ENCODE results near the gene LYZL1.
A peak's percentile ranks its signal among the peaks of the same experiment; 100 is the strongest.
"Not testable (repeated sequence)": the region's sequence is repeated elsewhere in the genome, so short reads cannot be mapped to it uniquely, and the experiment has no call there.

LYZL1 gene

DNA sequence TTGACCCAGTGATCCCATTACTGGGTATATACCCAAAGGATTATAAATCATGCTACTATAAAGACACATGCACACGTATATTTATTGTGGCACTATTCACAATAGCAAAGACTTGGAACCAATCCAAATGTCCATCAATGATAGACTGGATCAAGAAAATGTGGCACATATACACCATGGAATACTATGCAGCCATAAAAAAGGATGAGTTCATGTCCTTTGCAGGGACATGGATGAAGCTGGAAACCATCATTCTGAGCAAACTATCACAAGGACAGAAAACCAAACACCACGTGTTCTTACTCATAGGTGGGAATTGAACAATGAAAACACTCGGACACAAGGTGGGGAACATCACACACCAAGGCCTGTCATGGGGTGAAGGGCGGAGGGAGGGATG is 48.7 kb downstream of the LYZL1 start:
- not testable (repeated sequence) for DNase-seq

GRCh38 chr10:29343607-29344038 is 54.8 kb downstream of the LYZL1 start:
- DNase-seq = no peak

DNA sequence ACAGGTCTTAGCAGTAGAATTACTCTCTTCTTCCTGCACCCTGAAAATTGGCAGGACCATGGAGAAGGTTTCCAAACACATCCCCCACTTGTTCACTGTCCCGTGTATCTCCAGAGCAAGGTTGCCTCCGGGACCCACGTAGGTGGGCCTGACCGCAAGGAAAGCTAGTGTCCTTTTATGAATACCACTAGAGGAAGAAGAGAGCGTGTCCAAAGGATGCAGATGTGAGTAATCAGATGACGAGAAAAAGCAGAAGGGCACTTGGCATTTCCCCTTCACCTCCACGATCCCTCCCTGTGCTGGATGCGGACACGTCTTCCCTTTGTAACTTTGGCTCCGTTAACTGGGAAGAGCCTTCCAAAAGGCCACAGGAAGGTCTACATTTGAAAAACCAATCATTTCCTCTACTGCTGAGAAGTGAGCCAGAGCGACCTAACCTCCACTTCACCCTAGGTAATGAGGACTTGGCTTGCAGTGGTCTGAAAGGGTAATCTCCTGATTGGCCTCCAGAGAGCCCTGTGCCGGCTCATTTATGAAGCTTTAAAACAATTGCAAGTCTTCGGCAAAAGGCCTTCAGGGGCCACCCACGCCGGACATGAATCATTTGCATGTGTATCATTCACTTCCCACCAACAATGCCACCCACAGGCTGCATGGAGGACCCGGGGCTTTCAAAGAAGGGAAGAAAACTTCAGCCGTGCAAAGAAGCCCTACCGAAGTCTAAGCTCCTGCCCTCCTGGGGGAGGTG is 55.4 kb downstream of the LYZL1 start:
- DNase-seq = no peak

DNA sequence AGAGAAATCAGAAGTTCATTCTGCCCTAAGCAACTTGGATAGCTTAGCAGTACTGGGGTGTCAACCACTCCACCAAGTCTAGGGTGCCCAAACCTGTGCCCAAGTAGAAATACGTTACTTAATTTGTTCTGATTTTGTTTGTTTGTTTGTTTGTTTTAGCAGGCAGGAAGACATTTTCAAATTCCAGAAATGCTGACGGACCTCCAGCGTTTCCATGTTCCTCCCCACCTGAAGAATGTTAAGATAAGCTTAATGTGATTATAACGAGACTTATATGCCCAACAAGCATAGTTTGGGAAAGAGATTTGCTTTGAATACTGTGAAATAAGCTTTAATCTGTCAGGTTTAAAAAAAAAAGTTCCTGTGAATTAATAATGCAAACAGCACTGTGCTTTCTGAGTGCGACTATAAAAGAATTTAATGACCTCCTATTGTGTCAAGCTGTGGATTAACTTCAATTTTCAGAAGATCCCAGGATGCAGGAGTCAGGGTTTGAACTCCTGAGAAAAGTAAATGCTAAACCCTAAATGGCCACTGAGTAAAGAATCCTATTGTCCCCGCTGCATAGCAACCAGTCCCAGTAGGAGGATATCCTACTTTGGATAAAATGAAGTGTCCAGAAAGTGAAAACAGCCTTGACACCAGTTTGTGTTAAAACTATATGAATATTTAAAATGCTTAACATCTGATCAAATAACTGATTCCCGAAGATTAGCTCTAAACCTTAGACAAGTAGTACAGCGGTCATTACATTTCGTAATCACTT is 56.5 kb downstream of the LYZL1 start:
- peak; percentile 51 for DNase-seq

- DNase-seq = no peak
Observed at GRCh38 chr10:29345910-29346209, 57.0 kb downstream of the LYZL1 start.

GRCh38 chr10:29346296-29347001 is 57.6 kb downstream of the LYZL1 start:
- no peak for DNase-seq

- DNase-seq = no peak
Observed at GRCh38 chr10:29348836-29349235, 60.0 kb downstream of the LYZL1 start.

DNA sequence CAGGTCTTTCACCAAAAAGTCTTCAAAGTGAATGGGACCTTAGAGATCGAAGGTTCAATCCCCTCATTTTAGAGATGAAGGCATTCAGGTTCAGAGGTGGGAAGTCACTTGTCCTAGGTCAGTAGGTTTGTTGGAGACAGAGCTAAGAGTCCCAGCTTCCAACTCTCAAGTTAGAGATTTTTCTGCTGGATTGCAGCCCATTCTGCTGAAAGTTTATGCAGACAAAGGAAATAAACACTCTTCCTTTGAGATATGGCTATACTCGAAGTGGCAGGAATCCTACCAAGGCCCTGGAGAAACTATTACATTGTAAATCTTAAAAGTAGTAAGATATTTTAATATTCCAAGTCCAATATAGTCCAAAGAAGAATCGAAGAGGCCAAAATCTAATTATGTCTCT is 64.4 kb downstream of the LYZL1 start:
- DNase-seq = no peak

DNA sequence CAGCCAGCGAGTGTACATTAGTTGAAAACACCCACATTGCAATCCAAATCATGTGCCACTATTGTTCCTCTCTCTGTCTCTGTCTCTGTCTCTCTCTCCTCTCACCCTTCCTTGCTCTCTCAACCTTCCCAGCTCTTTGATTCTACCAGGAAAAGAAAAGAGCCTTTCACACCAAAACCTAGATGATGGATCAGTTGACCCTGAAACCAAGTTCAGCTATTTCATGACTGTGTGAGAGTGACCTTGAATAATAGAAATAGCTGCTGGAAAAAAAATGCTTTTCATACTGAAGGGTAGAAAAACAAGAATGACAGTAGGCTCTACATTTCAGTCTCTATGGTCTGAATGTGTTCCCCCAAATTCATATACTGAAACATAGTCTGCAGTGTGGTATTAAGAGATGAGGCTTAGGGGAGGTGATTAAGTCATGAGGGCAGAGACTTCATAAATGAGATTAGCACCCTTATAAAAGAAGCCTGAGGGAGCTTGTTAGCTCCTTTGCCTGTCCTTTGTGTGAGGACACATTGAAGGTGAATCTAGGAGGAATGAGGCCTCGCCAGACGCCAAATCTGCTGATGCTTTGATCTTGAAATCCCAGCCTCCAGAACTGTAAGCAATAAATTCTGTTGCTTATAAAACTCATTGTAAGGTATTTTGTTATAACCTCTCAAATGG is 65.2 kb downstream of the LYZL1 start:
- no peak for DNase-seq

DNA sequence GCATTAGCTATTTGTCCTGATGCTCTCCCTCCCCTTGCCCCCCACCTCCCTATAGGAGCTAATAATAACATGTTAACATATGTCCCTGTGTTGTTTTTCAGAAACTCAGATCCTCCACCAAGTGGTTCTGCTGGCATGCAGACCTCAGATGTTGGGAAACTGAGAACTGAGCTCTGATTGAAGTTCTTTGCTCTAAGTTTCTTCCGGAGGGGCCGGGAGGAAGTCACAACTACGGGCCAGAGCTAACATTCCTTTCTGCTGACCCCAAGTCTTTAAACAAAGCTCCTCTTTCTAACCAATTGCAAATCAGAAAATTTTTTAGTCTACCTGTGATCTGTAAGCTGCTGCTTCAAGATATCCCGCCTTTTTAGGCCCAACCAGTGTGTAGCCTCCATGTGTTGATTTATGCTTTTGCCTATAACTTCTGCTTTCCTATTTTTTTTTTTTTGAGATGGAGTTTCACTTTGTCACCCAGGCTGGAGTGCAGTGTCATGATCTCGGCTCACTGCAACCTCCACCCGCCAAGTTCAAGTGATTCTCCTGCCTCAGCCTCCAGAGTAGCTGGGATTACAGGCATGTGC is 66.6 kb downstream of the LYZL1 start:
- no peak for DNase-seq

DNA sequence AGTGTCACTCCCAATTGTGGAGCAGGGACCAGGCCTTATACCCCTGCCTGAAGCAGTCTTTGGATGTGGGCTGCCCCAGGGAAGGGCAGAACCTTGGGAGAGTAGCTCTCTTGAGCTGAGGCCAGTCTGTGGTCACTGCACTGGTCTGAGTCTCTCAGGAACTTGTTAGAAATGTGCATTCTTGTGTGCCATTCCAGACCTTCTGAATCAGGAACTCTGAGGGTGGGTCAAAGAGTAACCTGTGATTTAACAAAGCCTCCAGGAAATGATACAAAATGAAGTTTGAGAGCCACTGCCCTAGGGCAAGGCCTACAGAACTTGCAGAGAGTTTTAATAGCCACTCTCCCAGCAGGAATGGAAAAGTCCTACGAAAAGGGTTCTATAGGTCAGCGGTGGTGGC is 68.1 kb downstream of the LYZL1 start:
- no peak for DNase-seq

DNA sequence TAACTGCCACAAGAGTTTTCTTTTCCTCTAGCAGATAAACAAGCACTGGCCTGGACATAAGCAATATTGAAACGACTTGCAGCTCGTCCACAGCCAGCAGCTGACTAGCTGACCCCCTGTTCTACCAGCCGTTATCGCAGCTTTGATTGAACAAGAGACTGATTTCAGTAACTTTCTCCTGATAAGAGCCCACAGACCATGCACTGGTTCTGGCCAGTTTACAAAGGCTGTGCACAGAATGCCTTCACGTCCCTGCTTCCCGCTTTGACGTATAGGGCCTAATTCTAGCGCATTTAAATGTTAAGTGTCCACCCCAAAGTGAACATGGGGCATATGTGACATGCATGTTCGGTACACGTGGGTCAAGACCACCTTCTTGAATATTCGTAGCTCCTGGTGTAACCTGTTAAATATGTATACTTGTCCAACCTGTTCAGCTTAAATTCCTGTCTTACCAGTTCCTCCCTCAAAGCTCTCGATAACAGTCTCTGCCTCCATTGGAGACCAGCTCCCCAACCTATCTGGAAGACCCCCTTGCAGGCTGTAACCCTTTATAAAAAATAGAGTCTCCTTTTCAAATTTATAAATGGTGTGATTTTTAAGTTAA is 69.2 kb downstream of the LYZL1 start:
- DNase-seq = no peak

DNA sequence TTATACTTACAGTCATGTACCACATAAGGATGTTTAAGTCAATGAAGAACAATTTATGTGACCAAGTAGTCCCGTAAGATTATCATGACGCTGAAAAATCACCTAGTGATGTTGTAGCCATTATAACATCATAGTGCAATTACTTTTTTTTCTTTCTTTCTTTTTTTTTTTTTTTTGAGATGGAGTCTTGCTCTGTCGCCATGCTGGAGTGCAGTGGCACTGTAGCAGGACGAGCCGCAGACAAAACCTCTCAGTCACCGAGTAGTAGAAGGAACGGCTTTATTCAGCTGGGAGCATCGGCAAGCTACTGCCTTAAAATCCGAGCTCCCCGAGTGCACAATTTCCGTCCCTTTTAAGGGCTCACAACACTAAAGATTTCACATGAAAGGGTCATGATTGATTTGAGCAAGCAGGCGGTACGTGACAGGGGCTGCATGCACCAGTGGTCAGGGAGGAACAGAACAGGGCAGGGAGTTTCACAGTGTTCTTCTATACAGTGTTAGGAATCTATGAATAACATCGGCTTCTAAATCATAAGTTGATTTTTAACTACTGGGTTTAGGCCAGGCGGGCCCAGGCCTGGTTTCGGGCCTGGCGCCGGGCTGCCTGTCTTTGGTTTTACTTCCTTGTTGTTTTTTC is 71.5 kb downstream of the LYZL1 start:
- not testable (repeated sequence) for DNase-seq
